A673 (cell line): ENCODE data around the gene LRTM2.

ENCODE experiments used
- EZH2 ChIP-seq: fragments of 200-600 bp; sonication (generic); IDR thresholded peaks from 2 replicates; pipeline ENCODE4 v1.6.1; 2017; ENCODE audit warnings: borderline replicate concordance, low read depth, mild to moderate bottlenecking, mixed read lengths, antibody characterized with exemption, low read length; ENCODE audit not compliant: poor library complexity, severe bottlenecking
- TF ChIP-seq, protein P1 (sequence below): fragments of 300-800, 200-600 bp; sonication (generic); conservative IDR thresholded peaks from 2 replicates; pipeline ENCODE4 v1.5.1; 2017; ENCODE audit warnings: low read depth, mild to moderate bottlenecking, antibody characterized with exemption, low read length, moderate library complexity, mixed read lengths

DNA sequence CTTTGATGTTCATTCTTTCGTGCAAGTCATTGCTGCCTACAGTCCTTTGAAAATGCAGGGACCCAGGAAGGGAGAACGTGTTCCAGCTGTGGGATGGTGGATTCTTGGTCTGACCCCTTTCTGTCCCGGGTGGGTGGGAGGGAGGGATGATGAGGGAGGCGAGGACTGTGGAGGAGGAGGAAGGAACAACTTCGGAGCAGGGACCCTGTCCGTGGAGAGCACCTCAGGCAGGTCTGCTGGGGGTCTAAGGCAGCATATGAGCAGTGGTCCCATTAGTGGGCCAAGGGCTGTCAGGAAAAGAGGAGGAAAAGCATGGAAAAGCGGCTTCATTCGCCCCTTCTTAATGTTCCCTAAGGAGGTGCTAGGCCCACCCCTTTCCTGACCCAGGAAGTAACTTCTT lies 62.0 kb downstream of the LRTM2 start:
- TF ChIP-seq, protein P1, sequence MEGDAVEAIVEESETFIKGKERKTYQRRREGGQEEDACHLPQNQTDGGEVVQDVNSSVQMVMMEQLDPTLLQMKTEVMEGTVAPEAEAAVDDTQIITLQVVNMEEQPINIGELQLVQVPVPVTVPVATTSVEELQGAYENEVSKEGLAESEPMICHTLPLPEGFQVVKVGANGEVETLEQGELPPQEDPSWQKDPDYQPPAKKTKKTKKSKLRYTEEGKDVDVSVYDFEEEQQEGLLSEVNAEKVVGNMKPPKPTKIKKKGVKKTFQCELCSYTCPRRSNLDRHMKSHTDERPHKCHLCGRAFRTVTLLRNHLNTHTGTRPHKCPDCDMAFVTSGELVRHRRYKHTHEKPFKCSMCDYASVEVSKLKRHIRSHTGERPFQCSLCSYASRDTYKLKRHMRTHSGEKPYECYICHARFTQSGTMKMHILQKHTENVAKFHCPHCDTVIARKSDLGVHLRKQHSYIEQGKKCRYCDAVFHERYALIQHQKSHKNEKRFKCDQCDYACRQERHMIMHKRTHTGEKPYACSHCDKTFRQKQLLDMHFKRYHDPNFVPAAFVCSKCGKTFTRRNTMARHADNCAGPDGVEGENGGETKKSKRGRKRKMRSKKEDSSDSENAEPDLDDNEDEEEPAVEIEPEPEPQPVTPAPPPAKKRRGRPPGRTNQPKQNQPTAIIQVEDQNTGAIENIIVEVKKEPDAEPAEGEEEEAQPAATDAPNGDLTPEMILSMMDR, result no peak
- no peak for TF ChIP-seq EZH2
